Stimulated activated CD4-positive, alpha-beta T cell treated with anti-CD3 and anti-CD28 coated beads, Interleukin-1b, Interleukin-23, amount 100 ng/mL, for 1 hour (primary cell): Measurements from ENCODE around the gene ATG9B.
A peak's percentile ranks its signal among the peaks of the same experiment; 100 is the strongest.
"Not testable (repeated sequence)": the region's sequence is repeated elsewhere in the genome, so short reads cannot be mapped to it uniquely, and the experiment has no call there.

ENCODE experiments used
- DNase-seq, 2 donors: peaks; one replicate each; pipeline ENCODE4 v3.0.0-alpha.2; 2020; ENCODE audit warnings: low read depth in 2 of 2

Gene ATG9B

GRCh38 chr7:151039850-151040548, 15.7 kb upstream of the ATG9B start:
- DNase-seq: no peak

- DNase-seq: peak in 1 of 2 donors; percentile 35
Observed at GRCh38 chr7:151038951-151039849, 14.9 kb upstream of the ATG9B start.

- no peak for DNase-seq
Observed at GRCh38 chr7:151035902-151036301, 11.6 kb upstream of the ATG9B start.

- DNase-seq: no peak
Observed at GRCh38 chr7:151035026-151035717, 10.9 kb upstream of the ATG9B start.

GRCh38 chr7:151034312-151035025, 10.2 kb upstream of the ATG9B start:
- DNase-seq: no peak

GRCh38 chr7:151033864-151034249, 9.6 kb upstream of the ATG9B start:
- DNase-seq: no peak

- DNase-seq: no peak
Observed at GRCh38 chr7:151032936-151033863, 8.9 kb upstream of the ATG9B start.

GRCh38 chr7:151031011-151031410, 6.7 kb upstream of the ATG9B start:
- DNase-seq: no peak

- DNase-seq: no peak
Observed at GRCh38 chr7:151028948-151029501, 4.7 kb upstream of the ATG9B start.

- peak; percentile 94 to 95 for DNase-seq
Observed at GRCh38 chr7:151028131-151028947, 4.0 kb upstream of the ATG9B start, which contains the start of gene ABCB8. ABCB8 (plus strand) TSS chr7:151028450; CDS start chr7:151028516, 66 bp downstream.

- not testable (repeated sequence) for DNase-seq
Observed at GRCh38 chr7:151027728-151028130, 3.4 kb upstream of the ATG9B start.

- DNase-seq: not testable (repeated sequence)
Observed at GRCh38 chr7:151026771-151027727, 2.8 kb upstream of the ATG9B start.

GRCh38 chr7:151025924-151026671, 1.8 kb upstream of the ATG9B start:
- DNase-seq: no peak

GRCh38 chr7:151023232-151023631, 1.1 kb downstream of the ATG9B start:
- DNase-seq: no peak

GRCh38 chr7:151020231-151020630, 4.1 kb downstream of the ATG9B start:
- no peak for DNase-seq

GRCh38 chr7:151019130-151019447, 5.2 kb downstream of the ATG9B start:
- no peak for DNase-seq

GRCh38 chr7:151018421-151019129, 5.7 kb downstream of the ATG9B start:
- no peak for DNase-seq
